HG02610 (cell line): ENCODE measurements around the gene ZNF839.
"Not testable (repeated sequence)": the region's sequence is repeated elsewhere in the genome, so short reads cannot be mapped to it uniquely, and the experiment has no call there.

ENCODE experiments used
- ATAC-seq: cut with Tn5 transposase; IDR thresholded peaks from one replicate; pipeline ENCODE4 v1.9.1; 2021; ENCODE audit warnings: mild to moderate bottlenecking, moderate library complexity; ENCODE audit not compliant: unreplicated experiment

The ZNF839 gene

DNA sequence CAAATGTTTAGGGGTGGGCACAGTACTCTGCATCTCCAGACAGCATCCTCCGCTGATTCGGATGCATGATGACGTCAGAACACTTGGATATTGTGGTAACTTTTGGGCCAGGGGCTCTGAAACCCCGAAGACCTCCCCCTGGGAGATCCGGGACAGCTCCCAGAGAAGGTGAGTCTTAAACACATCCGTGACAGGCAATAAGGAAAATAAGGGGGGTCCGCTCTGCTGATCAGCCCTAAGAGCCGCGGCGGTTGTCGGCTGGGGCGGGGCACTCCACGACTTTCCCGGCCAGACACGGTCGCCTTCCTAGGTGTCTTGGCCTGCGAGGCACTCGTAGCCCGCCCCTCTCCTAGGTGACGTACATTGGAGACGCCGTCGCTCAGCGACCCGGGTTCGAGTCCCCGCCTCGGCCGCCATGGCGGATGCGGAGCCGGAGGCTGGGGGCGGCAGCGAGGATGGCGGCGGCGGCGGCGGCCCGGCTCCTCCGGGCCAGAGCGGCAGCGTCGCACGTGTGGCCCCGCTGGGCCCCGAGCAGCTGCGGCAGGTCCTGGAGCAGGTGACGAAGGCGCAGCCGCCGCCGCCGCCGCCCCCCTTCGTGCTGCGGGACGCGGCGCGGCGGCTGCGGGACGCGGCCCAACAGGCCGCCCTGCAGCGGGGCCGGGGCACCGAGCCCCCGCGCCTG lies at the start of gene ZNF839:
TSS of gene ZNF839 (plus strand) at position 396 of the 682 bp plus-strand sequence. CDS start at position 416, 20 bp downstream.
- ATAC-seq, result peak; percentile 59

DNA sequence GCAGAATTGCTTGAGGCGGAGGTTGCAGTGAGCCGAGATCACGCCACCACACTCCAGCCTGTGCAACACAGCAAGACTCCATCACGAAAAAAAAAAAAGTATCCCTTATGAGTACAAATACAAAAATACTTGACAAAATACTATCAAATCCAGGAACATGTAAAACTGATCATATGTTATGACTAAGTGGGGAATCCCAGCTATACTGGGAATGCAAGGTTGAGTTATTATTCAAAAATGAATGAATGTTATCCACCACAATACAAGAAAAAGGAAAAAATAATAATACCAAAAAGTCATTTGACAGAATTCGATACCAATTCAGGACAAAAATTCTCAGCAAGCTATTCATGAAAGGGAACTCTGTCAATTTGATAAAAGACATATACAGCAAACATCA lies 47.2 kb upstream of the ZNF839 start:
- ATAC-seq, result no peak

- ATAC-seq, result no peak
Observed at GRCh38 chr14:102275866-102276265, 43.7 kb upstream of the ZNF839 start.

DNA sequence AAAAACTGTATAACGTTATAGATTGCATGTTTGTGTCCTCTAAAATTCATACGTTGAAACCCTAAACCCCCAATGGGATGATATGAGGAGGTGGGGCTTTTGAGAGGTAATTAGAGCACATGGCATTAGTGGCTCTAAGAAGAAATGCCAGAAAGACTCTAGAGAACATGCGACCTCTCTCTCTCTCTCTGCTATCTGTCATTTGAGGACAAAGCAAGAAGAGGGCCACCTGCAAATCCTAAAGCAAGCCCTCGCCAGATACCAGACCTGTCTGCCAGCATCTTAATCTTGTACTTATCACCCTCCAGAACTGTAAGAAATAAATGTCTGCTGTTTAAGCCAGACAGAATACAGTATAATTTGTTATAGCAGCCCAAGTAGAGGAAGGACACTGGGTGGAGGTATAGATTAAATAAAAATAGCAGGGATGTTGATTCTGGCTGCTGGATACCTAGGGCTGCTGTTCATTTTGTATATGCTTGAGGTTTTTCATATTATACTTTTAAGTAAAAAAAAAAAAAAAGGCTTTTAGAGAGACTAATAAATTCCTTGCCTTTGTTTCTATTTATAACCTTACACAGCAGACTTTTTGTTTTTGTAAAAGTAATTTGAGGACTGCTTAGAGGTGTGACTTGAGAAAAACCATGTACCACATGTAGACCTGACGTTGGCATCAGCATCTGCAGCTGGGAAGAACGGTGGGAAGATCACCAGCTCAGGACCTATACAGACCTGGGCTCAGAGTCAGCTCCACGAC lies 41.5 kb upstream of the ZNF839 start:
- no peak for ATAC-seq

GRCh38 chr14:102278631-102278935 lies 41.0 kb upstream of the ZNF839 start:
- no peak for ATAC-seq

DNA sequence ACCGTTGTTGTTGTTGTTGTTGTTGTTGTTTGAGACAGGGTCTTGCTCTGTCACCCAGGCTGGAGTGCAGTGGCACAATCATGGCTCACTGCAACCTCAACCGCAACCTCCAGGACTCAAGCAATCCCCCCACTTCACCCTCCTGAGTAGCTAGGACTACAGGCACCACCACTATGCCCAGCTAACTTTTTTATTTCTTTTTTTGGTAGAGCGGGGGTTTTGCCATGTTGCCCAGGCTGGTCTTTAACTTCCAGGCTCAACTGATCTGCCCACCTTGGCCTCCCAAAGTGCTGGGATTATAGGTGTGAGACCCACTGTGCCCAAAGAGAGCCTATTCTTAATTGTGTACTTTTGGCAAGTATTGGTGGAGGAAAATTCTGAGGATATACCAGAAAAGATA lies 40.3 kb upstream of the ZNF839 start:
- ATAC-seq, result no peak

DNA sequence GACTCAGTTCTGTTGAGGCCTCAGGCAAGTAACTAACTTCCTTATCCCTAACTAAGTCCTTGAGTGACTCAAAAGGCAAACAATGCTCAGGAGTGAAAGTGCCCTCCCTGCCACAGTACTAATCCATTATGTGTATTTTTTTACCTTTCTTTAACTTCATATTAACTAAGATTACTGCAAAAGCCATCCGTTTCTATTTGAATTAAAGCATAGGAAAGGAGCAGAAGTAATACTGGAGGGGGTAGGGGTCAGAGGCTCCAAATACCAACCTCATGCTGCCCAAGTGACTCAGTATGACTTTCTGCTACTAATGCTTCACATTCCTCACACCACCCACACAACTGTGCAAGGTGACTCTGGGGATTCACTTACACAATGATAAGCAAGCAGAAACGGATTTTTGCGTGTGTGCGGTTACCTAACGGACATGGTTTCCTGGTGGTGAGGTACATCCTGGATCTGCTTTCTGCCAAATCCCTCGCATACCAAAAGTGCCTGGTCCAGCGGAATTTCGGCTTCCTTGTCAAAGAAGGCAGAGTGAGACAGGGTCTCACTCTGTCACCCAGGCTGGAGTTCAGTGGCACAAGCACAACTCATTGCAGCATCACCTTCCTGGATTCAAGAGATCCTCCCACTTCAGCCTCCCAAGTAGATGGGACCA lies 39.7 kb upstream of the ZNF839 start:
- ATAC-seq, result no peak

DNA sequence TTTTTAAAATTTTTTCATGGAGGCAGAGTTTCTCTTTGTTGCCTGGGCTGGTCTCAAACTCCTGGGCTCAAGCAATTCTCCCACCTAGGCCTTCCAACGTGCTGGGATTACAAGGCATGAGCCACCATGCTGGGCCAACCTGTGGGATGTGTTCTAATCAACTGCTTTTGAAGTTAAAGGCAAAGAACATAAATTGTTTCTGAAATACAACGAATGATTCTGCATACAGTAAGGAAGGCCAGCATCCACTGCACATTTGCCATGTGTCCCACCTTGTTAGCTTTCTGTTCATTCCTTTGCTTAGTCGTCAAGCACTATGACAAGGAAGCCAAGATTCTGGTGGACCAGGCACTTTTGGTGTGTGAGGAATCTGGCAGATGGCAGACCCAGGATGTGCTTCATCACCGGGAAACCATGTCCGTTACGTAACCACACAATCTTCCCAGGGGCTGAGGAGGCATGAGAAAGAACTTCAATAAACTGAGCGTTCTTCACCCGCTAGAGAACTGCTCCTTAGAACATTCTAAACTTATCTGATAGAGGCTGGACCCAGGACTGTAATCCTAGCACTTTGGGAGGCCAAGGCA lies 39.1 kb upstream of the ZNF839 start:
- no peak for ATAC-seq

- ATAC-seq, result no peak
Observed at GRCh38 chr14:102282751-102283465, 36.6 kb upstream of the ZNF839 start.

DNA sequence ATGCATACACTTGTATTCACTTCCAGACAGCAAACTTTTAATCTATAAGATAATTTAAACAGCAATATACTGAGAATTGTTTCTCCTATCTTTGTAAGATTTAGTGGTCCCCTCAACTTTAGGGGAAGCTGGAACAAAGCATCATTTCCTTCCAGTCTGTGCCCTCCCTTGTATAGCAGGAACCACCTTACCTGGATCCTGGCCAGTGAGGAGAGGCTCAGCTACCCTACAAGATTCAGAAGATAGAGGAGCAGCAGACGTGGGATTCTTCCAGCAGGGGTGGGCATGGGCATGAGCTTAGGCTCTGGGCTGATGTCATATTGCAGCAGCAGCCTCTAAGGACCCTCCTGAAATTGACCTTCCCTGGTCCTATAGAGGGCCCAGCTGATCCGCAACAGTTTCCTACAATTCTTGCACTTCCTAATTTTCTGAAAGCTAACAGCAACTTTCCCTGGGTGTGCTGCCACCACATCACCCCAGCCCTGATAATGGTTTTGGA lies 35.9 kb upstream of the ZNF839 start:
- no peak for ATAC-seq

GRCh38 chr14:102285106-102285505 lies 34.4 kb upstream of the ZNF839 start:
- no peak for ATAC-seq

DNA sequence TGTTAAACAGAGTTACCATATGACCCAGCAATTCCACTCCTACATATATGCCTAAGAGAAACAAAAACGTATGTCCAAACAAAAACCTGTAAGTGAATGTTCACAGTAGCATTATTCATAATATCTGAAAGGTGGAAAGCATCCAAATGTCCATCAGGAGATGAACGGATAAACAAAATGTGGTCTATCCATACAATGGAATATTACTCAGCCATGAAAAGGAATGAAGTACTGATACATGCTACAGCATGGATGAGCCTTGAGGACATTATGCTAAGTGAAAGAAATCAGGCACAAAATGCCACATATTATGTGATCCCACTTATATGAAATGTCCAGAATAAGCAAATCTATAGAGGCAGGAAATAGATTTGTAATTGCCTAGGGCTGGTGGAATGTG lies 31.4 kb upstream of the ZNF839 start:
- ATAC-seq, result no peak

DNA sequence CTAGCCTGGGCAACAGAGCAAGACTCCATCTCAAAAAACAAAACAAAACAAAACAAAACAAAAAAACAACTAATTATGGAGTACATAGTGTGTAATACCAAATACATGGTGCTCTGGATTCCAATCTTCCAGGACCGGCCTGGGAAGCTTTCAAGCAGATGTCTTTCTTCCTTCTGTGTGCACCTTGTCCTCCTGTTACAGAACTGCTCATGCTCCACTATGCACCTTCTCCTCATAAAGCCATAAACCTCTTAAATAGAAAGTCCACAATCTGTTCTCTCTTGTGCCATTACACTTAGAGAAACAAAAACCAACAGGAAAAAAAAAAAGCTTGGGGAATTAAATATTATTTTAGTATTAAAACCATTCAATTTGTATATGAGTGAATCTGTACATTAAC lies 27.1 kb upstream of the ZNF839 start:
- ATAC-seq, result no peak

GRCh38 chr14:102293781-102294180 lies 25.8 kb upstream of the ZNF839 start:
- ATAC-seq, result no peak

GRCh38 chr14:102295270-102295669 lies 24.3 kb upstream of the ZNF839 start:
- ATAC-seq, result no peak

DNA sequence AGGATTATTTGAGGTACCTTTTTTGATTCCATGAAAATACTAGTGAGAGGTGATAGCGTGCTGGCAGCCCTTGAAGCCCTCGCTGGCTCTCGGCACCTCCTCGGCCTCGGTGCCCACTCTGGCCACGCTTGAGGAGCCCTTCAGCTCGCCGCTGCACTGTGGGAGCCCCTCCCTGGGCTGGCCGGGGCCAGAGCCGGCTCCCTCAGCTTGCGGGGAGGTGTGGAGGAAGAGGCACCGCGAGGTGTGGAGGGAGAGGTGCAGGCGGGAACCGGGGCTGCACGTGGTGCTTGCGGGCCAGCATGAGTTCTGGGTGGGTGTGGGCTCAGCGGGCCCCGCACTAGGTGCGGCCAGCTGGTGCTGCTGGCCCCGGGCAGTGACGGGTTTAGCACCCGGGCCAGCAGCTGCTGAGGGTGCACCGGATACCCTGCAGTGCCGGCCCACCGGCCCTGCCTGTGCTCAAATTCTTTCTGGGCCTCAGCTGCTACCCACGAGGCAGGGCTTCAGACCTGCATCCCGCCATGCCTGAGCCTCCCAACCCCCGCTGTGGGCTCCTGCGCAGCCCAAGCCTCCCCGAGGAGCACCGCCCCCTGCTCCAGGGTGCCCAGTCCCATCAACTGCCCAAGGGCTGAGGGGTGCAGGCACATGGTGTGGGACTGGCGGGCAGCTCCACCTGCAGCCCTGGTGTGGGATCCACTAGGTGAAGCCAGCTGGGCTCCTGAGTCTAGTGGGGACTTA lies 21.9 kb upstream of the ZNF839 start:
- no peak for ATAC-seq

DNA sequence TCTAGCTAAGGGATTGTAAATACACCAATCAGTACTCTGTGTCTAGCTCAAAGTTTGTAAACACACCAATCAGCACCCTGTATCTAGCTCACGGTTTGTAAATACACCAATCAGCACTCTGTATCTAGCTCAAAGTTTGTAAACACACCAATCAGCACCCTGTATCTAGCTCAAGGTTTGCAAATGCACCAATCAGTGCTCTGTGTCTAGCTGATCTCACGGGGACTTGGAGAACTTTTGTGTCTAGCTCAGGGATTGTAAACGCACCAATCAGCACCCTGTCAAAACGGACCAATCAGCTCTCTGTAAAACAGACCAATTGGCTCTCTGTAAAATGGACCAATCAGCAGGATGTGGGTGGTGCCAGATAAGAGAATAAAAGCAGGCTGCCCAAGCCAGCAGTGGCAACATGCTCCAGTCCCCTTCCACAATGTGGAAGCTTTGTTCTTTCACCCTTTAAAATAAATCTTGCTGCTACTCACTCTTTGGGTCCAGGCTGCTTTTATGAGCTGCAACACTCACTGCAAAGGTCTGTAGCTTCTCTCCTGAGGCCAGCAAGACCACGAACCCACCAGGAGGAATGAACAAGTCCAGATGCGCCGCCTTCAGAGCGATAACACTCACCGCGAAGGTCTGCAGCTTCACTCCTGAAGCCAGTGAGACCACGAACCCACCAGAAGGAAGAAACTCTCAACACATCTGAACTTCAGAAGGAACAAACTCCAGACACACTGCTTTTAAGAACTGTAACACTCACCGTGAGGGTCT lies 21.1 kb upstream of the ZNF839 start:
- ATAC-seq, result not testable (repeated sequence)

DNA sequence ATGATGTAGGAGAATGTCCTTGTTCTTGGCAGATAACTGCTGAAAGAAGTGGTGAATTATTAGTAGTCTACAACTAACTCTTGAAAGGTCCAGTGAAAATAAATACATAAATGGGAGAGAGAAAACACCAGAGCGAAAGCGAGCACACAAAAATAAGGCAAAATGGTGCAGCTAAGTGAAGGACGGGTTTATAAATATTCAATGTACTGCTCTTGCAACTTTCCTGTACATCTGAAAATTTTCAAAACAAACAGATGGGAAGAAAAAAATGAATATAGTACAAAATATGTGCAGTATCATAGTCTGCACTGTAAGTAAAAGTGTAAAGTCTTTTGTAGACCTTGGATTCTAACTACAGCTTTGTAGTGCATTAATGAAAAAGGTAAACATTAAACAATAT lies 15.9 kb upstream of the ZNF839 start:
- no peak for ATAC-seq
